T-cell (primary cell): Measurements from ENCODE around the gene RAB41. TPM values are rescaled to one million over a fixed set of nuclear protein-coding genes. Genes with fewer than 3 reads are reported as not detected.
"Not testable (repeated sequence)": the region's sequence is repeated elsewhere in the genome, so short reads cannot be mapped to it uniquely, and the experiment has no call there.

Source experiments
- ATAC-seq, 4 experiments: fragments of 200-7000 bp in 3 of 4; fragments of 150-1000 bp in 1 of 4; cut with Tn5 transposase; replicated peaks in 1 of 4; 1 replicate in 3 of 4; 2 replicates in 1 of 4; pipeline ENCODE4 v1.10.0; 2021; ENCODE audit warnings: moderate library complexity in 3 of 4, mild to moderate bottlenecking in 2 of 4, moderate number of reproducible peaks in 1 of 4
- CTCF ChIA-PET, 2 donors: fragments of 300-600 bp; sonication (Branson Sonifier 250); formaldehyde crosslinking; loops; one replicate each; lab custom pipeline; 2022; ENCODE audit warnings: antibody characterized with exemption in 2 of 2; lab: Charles Lee
- POLR2A ChIA-PET, 2 donors: fragments of 300-600 bp; sonication (Branson Sonifier 250); formaldehyde crosslinking; loops; one replicate each; lab custom pipeline; 2022; ENCODE audit warnings: antibody characterized with exemption in 2 of 2; lab: Charles Lee
- DNase-seq, 35 experiments: peaks; one replicate each; pipeline versions ENCODE4 v3.0.0 to v3.0.0-alpha.2; 2013 to 2023
- H3K27ac ChIP-seq: one replicate; pipeline ENCODE4 v1.5.1; 2013; ENCODE audit warnings: low read length
- H3K27me3 ChIP-seq, 2 experiments: replicated peaks in 1 of 2; 1 replicate in 1 of 2; 2 replicates in 1 of 2; pipeline versions ENCODE4 v1.6.1 to v1.7.0; 2013; ENCODE audit warnings: low read length in 1 of 2, mixed read lengths in 1 of 2; ENCODE audit not compliant: control insufficient read depth in 2 of 2, insufficient read depth in 2 of 2; ENCODE audit errors: extremely low read depth in 1 of 2
- H3K36me3 ChIP-seq, 2 donors: 1 replicate in 1 of 2; 2 replicates in 1 of 2; pipeline versions ENCODE4 v1.6.1 to v1.7.0; 2013; ENCODE audit warnings: low read length in 1 of 2; ENCODE audit not compliant: control insufficient read depth in 2 of 2, insufficient read depth in 1 of 2; ENCODE audit errors: extremely low read depth in 1 of 2
- H3K4me1 ChIP-seq, 2 experiments: 1 replicate in 1 of 2; 2 replicates in 1 of 2; pipeline versions ENCODE4 v1.6.1 to v1.7.0; 2013; ENCODE audit warnings: low read length in 2 of 2, mixed read lengths in 1 of 2; ENCODE audit not compliant: insufficient read depth in 2 of 2, control insufficient read depth in 1 of 2; ENCODE audit errors: extremely low read depth in 1 of 2
- H3K4me3 ChIP-seq, 2 donors: 1 replicate in 1 of 2; 2 replicates in 1 of 2; pipeline versions ENCODE4 v1.5.1 to v1.7.0; 2013; ENCODE audit warnings: mild to moderate bottlenecking in 2 of 2, low read length in 1 of 2, moderate library complexity in 1 of 2; ENCODE audit not compliant: control insufficient read depth in 1 of 2; ENCODE audit errors: extremely low read depth in 1 of 2
- H3K9me3 ChIP-seq: 2 replicates; pipeline ENCODE4 v1.7.0; 2013
- H3K27ac Mint-ChIP-seq, 2 donors: one replicate each; pipeline ENCODE4 v1.8.0; 2020 to 2021; ENCODE audit warnings: mild to moderate bottlenecking in 2 of 2, mixed read lengths in 2 of 2
- H3K27me3 Mint-ChIP-seq, 2 donors: one replicate each; pipeline ENCODE4 v1.8.0; 2021 to 2022; ENCODE audit warnings: mixed read lengths in 2 of 2
- H3K36me3 Mint-ChIP-seq: one replicate; pipeline ENCODE4 v1.8.0; 2021; ENCODE audit warnings: mixed read lengths
- H3K4me1 Mint-ChIP-seq, 3 donors: one replicate each; pipeline ENCODE4 v1.8.0; 2020 to 2022; ENCODE audit warnings: mixed read lengths in 3 of 3, mild to moderate bottlenecking in 1 of 3
- H3K4me3 Mint-ChIP-seq, 3 donors: one replicate each; pipeline ENCODE4 v1.8.0; 2020 to 2022; ENCODE audit warnings: mild to moderate bottlenecking in 3 of 3, mixed read lengths in 3 of 3, moderate library complexity in 3 of 3
- H3K9me3 Mint-ChIP-seq, 3 donors: one replicate each; pipeline ENCODE4 v1.8.0; 2020 to 2022; ENCODE audit warnings: mixed read lengths in 3 of 3
- WGBS: methylation state at CpG from one replicate; pipeline ENCODE4 v1.1.5; 2013; ENCODE audit warnings: missing lambda C conversion rate; ENCODE audit not compliant: insufficient coverage; 5-methylcytosine and 5-hydroxymethylcytosine counted together
- total RNA-seq, 35 experiments: library from RNA in 6 of 35; stranded (reverse) in 6 of 35; fragments of 120-200 nt in 1 of 35; gene quantifications; one replicate each; pipeline versions ENCODE4 v1.2.1 to v1.2.4 and lab custom pipeline; 2013 to 2026

The RAB41 gene
- total RNA-seq, 5 donors from 2014 or later (not counting 1 experiment from before 2014, with no cell fraction given): not detected

GRCh38 chrX:70260104-70260503 is 21.9 kb upstream of the RAB41 start, which contains the start of gene P2RY4:
P2RY4 (minus strand) TSS chrX:70260204; CDS start chrX:70259624, 580 bp downstream.
- no peaks in the 10 kb centered on the region for H3K9me3 Mint-ChIP-seq
- no peaks in the 10 kb centered on the region for H3K9me3 ChIP-seq
- no peak within 1 kb of the TSS for H3K4me3 Mint-ChIP-seq
- H3K36me3 Mint-ChIP-seq: peaks cover 9% of the 10 kb centered on the region
- no CpG with 5 or more reads among the region's 4 CpGs for WGBS
- H3K27ac Mint-ChIP-seq: no peak within 1 kb of the TSS
- H3K27me3 Mint-ChIP-seq: peaks cover 0 to 16% of the 10 kb centered on the region in 2 donors
- DNase-seq (no peak), ATAC-seq (no peak)
- no peaks in the 10 kb centered on the region for H3K36me3 ChIP-seq
- H3K27ac ChIP-seq: no peak within 1 kb of the TSS
- H3K4me3 ChIP-seq: no peak within 1 kb of the TSS
- ChIA-PET CTCF (interaction anchor here in 1 of 2 donors (0.5 kb wide), 1 partner anchor 1146 kb away, joined by 6 read pairs; no protein-coding TSS in a partner anchor), POLR2A (no interaction called here)
- no peaks in the 10 kb centered on the region for H3K4me1 ChIP-seq
- H3K27me3 ChIP-seq: no peaks in the 10 kb centered on the region
- H3K4me1 Mint-ChIP-seq: no peaks in the 10 kb centered on the region

GRCh38 chrX:70262952-70263567 is 18.9 kb upstream of the RAB41 start:
- ChIA-PET POLR2A (no interaction called here), CTCF (no interaction called here)
- Histone ChIP-seq H3K27me3 (no peaks in the 10 kb centered on the region), H3K9me3 (no peaks in the 10 kb centered on the region), H3K4me3 (no peak overlapping the region), H3K4me1 (no peaks in the 10 kb centered on the region), H3K27ac (no peak overlapping the region), H3K36me3 (no peaks in the 10 kb centered on the region)
- no peak overlapping the region for H3K27ac Mint-ChIP-seq
- H3K4me1 Mint-ChIP-seq: no peaks in the 10 kb centered on the region
- 30% methylated on average over 4 of the region's 7 CpGs for WGBS
- H3K27me3 Mint-ChIP-seq: peaks cover 0 to 20% of the 10 kb centered on the region in 2 donors
- peak in 2 of 4 experiments; percentile 29 to 36 for ATAC-seq
- H3K9me3 Mint-ChIP-seq: no peaks in the 10 kb centered on the region
- no peak overlapping the region for H3K4me3 Mint-ChIP-seq
- peak in 10 of 35 experiments; percentile 2 to 15 (median 8) for DNase-seq
- peaks cover 15% of the 10 kb centered on the region for H3K36me3 Mint-ChIP-seq

- Mint-ChIP-seq H3K9me3 (no peaks in the 10 kb centered on the region), H3K4me3 (no peak overlapping the region), H3K27ac (no peak overlapping the region), H3K36me3 (peaks cover 7% of the 10 kb centered on the region), H3K27me3 (peaks cover 0 to 21% of the 10 kb centered on the region in 2 donors), H3K4me1 (no peaks in the 10 kb centered on the region)
- Histone ChIP-seq H3K36me3 (no peaks in the 10 kb centered on the region), H3K27ac (no peak overlapping the region), H3K4me3 (no peak overlapping the region), H3K9me3 (no peaks in the 10 kb centered on the region), H3K4me1 (no peaks in the 10 kb centered on the region), H3K27me3 (no peaks in the 10 kb centered on the region)
- ChIA-PET CTCF (no interaction called here), POLR2A (no interaction called here)
- no peak for ATAC-seq
- no CpG with 5 or more reads among the region's 3 CpGs for WGBS
- DNase-seq: no peak
Measured at GRCh38 chrX:70264784-70265183, 17.2 kb upstream of the RAB41 start.

GRCh38 chrX:70268034-70268433 is 13.9 kb upstream of the RAB41 start, which contains the start of gene ARR3:
ARR3 (plus strand) TSS chrX:70268334; CDS start chrX:70269386, 1,052 bp downstream.
- ATAC-seq (no peak), DNase-seq (no peak)
- Histone ChIP-seq H3K36me3 (no peaks in the 10 kb centered on the region), H3K4me1 (no peaks in the 10 kb centered on the region), H3K9me3 (no peaks in the 10 kb centered on the region), H3K4me3 (no peak within 1 kb of the TSS), H3K27me3 (no peaks in the 10 kb centered on the region), H3K27ac (no peak within 1 kb of the TSS)
- POLR2A ChIA-PET: no interaction called here
- Mint-ChIP-seq H3K4me3 (no peak within 1 kb of the TSS), H3K4me1 (no peaks in the 10 kb centered on the region), H3K36me3 (peaks cover 7% of the 10 kb centered on the region), H3K27ac (no peak within 1 kb of the TSS), H3K27me3 (peaks cover 0 to 23% of the 10 kb centered on the region in 2 donors), H3K9me3 (no peaks in the 10 kb centered on the region)
- CTCF ChIA-PET: no interaction called here

GRCh38 chrX:70274029-70274428 is 7.9 kb upstream of the RAB41 start:
- not testable (repeated sequence) for H3K9me3 Mint-ChIP-seq, H3K9me3 ChIP-seq, H3K4me3 ChIP-seq, H3K27ac ChIP-seq, H3K4me1 ChIP-seq, H3K27ac Mint-ChIP-seq, ATAC-seq, DNase-seq, H3K36me3 ChIP-seq, H3K36me3 Mint-ChIP-seq, H3K27me3 ChIP-seq, H3K4me1 Mint-ChIP-seq, H3K4me3 Mint-ChIP-seq
- CTCF ChIA-PET: interaction anchor here (0.6 to 0.9 kb wide), 3 partner anchors 15 to 1097 kb away, joined by 4 to 7 read pairs (median 6); no protein-coding TSS in a partner anchor
- POLR2A ChIA-PET: interaction anchor here in 1 of 2 donors (0.6 kb wide), 1 partner anchor 10 kb away, joined by 4 read pairs; no protein-coding TSS in a partner anchor
- peaks cover 0 to 14% of the 10 kb centered on the region in 2 donors for H3K27me3 Mint-ChIP-seq
- 100% methylated on average over 1 of the region's 7 CpGs for WGBS

GRCh38 chrX:70279081-70279480 is 2.9 kb upstream of the RAB41 start:
- Mint-ChIP-seq H3K36me3 (peaks cover 34% of the 10 kb centered on the region), H3K9me3 (no peaks in the 10 kb centered on the region), H3K4me1 (no peaks in the 10 kb centered on the region), H3K27me3 (peaks cover 0 to 21% of the 10 kb centered on the region in 2 donors), H3K4me3 (no peak overlapping the region), H3K27ac (no peak overlapping the region)
- ATAC-seq: no peak
- H3K4me3 ChIP-seq: no peak overlapping the region
- H3K36me3 ChIP-seq: peaks cover 0 to 2% of the 10 kb centered on the region in 2 donors
- no peak for DNase-seq
- no CpG with 5 or more reads among the region's 3 CpGs for WGBS
- no peaks in the 10 kb centered on the region for H3K9me3 ChIP-seq
- H3K27ac ChIP-seq: no peak overlapping the region
- no peaks in the 10 kb centered on the region for H3K27me3 ChIP-seq
- CTCF ChIA-PET: no interaction called here
- POLR2A ChIA-PET: no interaction called here
- no peaks in the 10 kb centered on the region for H3K4me1 ChIP-seq
